HG02870 (cell line): ENCODE results near the gene ZFAND6.
"Not testable (repeated sequence)": the region's sequence is repeated elsewhere in the genome, so short reads cannot be mapped to it uniquely, and the experiment has no call there.

Experiments used
- ATAC-seq: cut with Tn5 transposase; IDR thresholded peaks from one replicate; pipeline ENCODE4 v1.9.1; 2021; ENCODE audit warnings: mild to moderate bottlenecking, moderate library complexity; ENCODE audit not compliant: unreplicated experiment

ZFAND6 gene

DNA sequence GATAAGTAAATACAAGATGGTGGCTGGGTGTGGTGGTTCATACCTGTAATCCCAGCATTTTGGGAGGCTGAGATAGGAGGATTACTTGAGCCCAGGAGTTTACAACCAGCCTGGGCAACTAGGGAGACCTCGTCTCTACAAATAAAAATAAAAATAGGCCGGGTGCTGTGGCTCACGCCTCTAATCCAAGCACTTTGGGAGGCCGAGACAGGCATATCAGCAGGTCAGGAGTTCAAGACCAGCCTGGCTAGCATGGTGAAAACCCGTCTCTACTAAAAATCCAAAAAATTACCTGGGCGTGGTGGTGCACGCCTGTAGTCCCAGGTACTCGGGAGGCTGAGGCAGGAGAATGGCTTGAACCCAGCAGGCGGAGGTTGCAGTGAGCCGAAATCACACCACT, 14.3 kb upstream of the ZFAND6 start:
- ATAC-seq, result not testable (repeated sequence)

DNA sequence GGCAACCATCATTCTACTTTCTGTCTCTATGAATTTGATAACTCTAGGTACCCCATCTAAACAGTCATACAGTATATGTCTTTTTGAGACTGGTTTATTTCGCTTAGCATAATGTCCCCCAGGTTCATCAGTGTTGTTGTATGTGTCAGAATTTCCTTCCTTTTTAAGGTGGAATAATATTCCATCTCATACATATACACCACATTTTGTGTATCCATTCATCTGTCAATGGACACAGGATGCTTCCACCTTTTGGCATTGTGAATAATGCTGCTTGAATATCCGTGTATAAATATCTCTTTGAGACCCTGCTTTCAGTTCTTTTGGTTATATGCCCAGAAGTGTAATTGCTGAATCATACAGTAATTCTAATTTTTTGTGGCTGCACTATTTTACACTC, 10.4 kb upstream of the ZFAND6 start:
- ATAC-seq, result no peak

DNA sequence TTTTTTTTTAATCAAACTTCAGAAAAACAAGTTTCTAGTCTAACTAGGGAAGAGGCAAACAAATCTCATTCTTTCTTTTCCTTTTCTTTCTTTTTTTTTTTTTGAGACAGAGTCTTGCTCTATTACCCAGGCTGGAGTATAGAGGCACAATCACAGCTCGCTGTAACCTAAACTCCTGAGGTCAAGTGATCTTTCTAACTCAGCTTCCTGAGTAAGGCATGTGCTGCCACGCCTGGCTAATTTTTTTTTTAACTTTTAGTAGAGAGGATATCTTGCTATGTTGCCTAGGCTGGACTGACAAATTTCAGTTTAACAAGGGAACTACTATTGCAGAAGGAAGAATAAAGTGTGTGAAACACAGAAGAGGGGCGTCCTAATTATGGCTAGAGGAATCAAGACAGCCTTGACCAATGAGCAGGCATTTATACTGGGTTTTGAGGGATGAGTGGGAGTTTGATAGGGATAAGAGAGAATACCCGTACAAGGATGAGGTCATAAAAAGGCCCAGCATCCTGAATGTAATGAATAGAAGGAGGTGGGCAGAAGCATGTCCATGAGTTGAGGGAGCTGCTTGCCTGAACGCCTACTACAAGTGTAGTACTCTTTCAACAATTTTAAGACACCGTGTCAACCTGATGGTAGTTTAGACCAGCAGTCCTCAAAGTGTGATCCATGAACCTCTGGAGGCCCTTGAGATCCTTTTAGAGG, 6.7 kb upstream of the ZFAND6 start:
- ATAC-seq, result no peak

DNA sequence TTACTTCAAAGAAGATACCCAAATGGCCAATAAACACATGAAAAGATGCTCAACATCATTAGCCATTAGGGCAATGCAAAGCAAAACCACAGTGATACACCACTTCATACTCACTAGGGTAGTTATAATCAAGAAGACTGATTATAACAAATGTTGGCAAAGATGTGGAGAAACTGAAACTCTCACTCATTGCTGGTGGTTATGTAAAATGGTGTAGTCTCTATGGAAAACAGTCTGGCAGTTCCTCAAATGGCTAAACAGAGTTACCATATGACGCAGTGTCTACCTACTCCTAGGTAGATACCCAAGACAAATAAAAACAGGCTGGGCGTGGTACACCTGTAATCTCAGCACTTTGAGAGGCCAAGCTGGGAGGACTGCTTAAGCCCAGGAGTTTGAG, 3.5 kb upstream of the ZFAND6 start:
- ATAC-seq, result no peak

DNA sequence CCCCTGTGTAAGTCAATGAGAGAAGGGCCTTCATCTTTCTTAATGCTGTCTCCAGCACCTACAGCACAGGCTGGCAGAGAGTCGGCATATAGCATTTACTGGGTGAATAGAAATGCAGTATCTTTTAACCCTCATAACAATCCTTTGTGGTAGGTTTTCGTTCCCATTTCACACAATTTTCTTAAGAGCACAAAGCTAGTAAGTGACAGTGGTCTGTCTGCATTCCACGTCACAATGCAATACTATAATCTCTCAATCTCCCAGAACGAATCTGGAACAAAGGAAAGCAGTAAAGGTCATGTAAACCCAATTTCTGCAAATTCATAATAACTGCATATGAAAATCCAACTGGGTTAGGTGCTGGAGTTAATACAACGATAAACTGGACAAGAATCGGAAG, 1.4 kb upstream of the ZFAND6 start:
- ATAC-seq, result no peak

DNA sequence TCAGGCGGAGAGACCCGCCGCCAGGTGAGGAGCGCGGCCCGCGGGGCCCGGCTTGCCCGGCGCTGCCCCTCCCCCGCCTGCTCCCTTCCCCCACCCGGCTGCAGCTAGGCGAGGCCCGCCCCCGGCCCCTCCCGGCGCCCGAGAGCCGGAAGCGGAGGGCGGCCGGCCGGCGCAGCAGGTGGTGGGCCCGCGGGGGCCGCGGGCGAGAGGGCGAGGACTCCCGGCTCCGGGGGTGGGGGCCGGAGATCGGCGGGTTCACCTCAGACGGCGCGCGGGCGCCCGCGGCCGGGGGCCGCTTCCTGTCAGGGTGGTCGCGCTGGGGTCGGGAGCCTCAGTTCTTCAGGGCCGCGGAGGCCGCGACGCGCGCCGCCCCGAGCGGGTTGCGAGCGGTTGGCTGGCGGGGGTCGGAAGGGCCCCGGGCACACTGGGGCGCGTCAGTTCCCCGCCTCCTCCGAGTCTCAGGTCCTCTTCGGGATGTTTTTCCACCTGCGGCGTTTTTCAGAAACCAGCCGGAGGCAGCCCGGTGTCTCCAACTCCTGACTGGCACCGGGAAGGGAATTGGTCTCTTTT, 395 bp downstream of the ZFAND6 start:
- peak; percentile 33 for ATAC-seq

DNA sequence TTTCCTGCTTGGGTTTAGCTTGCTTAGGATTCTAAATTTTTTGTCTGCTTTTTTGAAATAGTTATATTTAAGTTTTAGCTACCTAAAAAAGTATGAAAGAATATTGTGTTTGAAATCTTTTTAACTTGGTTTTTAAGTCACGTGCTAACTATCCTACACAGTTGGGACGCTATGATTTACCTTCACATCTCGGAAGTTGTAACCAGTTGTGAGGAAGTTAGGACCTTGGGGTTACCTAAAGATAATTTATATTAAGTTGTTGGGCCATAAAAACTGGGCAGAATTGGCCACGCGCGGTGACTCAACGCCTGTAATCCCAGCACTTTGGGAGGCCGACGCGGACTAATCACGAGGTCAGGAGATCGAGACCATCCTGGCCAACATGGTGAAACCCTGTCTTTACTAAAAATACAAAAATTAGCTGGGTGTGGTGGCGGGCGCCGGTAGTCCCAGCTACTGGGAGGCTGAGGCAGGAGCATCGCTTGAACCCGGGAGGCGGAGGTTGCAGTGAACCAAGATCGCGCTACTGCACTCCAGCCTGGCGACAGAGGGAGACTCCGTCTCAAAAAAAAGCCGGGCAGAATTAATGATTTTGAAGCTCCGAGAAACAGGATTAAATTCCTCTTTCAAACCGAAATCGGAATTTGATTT, 1.0 kb downstream of the ZFAND6 start:
- no peak for ATAC-seq

DNA sequence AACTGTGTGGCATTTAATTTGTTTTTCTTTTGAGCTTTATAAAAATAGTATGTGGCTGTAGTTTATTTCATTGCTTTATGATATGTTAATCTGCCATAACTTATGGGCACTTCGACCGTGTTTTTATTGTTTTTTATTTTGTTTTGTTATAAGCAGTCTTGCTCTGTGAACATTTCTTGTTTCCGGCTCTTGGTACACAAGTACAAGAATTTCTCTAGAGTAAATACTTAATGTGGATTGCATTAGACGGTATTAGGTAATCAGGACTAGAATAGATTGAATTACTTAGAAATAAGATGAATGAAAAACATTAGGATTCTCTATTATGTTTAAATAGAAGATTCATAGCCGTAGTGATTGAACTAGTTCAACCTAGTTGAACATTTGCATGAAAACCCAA, 2.1 kb downstream of the ZFAND6 start:
- no peak for ATAC-seq

DNA sequence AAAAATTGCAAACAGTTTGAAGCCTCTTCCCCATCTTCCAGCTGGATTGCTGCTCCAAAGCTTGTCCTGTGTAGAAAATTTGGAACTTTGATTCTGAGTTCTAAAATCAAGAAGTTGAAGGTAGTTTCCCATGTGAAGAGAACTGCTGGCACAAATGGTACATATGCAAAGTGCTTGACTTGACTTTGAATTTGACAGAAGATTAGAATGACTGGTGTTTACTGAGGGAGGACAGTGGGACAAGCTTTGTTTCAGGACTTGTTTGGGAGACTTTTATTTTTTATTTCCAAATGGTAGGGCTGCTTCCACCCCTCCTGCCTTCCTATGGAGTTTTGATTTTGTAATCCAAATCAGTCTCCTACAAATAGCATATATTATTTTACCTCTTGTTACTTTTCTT, 7.4 kb downstream of the ZFAND6 start:
- no peak for ATAC-seq

DNA sequence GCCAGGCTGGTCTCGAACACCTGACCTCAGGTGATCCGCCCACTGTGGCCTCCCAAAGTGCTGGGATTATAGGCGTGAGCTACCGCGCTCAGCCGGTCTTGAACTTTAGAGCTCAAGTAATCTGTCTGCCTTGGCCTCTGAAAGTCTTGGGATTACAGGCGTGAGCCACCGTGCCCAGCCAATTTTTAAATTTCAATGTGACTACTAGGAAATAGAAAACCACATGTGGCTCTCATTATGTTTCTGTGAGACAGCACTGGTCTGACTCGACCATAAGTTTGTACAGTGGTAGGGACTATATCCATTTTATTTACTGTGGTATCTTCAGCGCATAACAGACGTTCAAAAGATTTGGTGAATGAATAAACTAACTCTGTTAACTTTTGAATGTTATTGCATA, 9.1 kb downstream of the ZFAND6 start:
- ATAC-seq, result no peak

DNA sequence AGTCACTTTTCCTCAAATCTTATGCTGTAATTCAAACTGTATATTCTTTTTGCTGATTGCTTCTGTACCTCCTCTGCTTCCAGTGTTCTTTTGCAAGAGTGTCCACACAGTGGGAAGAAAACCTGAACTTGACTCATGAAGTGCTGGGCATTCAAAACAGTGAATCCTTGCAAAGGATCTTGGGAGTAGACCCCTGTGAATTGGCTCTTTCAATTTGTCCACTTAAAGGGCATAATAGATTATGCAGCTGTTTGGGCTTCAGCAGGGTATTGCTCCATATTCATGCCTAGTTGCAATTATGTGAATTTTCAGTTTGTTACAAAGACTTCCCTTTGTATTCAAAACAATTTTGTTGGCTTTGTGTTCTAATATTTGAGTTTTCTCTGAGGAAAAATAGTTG, 11.4 kb downstream of the ZFAND6 start:
- ATAC-seq, result no peak

DNA sequence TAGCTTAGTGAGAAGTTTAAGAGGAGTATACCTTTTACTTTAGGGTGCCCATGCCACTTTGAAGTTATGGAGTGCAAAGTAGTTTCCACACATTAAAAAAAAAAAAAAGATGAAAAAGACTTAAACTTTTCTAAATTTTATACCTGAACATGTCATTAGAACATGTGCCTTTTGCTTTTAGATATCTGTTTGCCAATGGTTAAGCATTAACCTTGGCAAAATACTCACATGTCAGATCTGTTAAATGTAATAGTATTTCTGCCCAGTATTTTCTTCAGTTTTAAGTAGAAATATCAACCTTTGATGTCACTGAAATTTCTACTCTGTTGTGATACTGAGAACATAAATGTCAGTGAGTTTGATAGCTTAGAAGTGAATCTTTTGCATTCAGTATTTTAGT, 12.2 kb downstream of the ZFAND6 start:
- ATAC-seq, result no peak

DNA sequence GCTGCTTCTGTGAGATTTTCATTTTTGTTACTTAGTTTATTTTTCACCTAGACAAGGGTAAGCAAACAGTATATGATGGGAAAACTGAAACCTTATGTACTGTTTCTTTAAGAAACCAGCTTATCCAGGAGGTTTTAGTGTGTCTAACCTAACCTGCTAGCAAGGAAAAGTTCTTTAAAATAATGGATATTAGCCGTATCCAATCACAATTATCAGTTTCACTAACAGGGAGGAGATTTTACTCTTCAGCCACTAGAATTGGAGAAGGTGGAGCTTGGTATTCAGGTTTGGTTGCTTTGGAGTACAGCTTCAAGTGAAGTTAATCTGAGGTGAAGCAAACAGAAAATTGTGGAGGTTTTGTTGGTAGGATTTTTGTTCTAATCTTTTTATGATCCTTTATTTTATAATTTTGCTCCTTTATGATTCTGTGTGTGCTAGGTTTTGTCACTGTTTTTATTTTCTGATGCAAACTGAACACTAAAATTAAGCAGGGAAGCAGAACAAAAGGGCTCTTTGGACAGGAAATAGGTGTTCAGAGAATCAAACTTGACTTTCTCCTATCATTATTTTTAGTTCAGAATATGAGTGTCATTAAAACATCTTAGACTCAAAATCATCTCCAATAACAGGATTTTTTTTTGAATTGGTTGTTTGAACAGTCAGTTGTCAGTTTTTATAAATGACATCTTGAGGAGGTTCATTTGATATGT, 13.0 kb downstream of the ZFAND6 start:
- ATAC-seq, result peak; percentile 77

DNA sequence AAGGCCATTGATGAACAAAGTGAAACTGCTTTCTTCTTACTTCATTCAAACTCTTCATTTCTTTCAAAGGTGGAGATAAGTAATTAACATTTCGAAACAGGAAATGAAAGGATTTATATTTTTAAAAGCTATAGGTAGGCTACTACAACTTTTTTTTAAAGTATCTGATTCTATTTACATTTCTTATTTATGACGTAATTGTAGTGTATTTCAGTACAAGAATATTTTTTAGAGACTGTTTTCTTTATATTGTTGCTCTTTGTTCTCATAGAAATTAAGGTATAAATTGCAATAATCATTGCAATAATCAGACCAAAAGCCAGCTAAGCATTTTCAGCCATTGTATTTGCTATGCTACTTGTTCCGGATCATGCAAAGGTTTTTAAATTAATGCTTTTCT, 13.7 kb downstream of the ZFAND6 start:
- ATAC-seq, result no peak

DNA sequence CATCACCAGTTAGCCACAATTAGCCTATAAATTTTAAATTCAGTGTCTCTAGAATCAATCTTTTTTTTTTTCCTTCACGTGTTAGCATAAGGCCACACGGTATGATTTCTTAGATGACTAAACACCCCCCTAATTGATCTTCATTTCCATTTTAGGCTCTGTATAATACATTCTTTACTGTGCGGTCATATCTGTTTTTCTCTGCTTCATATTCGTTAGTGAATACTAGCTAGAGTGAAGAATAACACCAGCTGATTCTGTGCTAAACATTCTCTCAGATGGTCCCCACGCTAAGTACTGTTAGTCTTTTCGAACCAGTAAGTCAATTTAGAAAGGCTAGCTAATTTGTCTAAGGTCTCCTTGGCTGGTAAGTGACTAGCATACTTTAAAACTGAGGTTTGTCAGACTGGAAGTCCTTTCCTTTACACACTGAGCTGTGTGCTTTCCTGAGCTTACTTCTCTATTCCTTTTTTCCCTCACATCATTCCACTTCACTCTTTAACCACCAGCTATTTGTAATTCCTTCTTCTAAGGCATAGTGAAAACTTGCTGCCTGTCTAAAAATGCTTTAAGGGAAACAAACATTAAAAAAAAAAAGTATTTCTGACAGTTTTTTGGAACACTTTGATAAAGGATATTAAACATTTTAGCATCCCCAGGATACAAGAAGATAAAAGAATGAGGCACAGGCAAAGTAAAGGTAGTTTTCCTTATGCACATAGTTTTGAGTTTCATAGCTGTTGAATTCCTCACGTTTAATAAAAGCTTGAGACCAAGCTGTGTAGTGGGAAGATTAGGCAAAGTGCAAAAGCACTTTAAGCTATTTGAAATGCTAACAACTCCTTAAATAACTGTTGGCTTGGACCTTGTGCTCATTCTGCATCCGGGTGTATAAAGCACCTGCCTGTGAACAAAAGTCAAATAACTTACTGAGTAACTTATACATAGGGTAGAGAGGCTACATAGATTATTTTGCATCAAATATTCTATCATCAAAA, 17.1 kb downstream of the ZFAND6 start:
- ATAC-seq, result no peak

DNA sequence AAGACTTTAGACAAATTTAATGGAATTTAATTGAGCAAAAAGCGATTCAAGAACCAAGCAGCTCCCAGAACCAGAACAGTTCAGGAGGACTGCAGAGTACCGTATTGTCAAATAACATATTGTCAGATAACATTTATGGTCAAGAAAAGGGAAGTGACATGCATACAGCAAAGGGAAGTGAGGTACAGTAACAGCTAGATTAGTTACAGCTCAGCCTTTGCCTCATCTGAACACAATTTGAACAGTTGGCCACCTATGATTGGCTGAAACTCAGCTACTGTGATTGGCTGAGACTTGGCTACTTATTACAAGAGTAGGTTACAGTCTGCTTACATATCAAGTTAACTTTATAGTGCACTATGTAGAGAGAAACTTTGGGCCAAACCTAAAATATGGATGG, 21.9 kb downstream of the ZFAND6 start:
- ATAC-seq, result peak; percentile 44

DNA sequence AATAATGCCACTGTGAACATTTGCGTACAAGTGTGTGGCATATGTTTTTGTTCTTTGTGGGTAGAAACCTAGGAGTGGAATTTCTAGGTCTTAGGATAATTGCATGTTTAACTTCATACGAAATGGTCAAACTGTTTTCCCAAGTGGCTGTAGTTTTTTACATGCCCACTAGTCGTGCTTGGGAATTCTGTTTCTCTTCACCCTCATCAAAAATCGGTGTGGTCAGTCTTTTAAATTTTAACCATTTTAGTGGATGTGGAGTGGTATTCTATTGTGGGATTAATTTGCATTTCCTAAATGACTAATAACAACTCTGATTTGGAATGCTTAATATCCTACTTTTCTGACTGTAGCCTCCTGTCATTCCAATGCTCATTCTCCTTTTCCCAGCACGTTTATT, 27.6 kb downstream of the ZFAND6 start:
- no peak for ATAC-seq

DNA sequence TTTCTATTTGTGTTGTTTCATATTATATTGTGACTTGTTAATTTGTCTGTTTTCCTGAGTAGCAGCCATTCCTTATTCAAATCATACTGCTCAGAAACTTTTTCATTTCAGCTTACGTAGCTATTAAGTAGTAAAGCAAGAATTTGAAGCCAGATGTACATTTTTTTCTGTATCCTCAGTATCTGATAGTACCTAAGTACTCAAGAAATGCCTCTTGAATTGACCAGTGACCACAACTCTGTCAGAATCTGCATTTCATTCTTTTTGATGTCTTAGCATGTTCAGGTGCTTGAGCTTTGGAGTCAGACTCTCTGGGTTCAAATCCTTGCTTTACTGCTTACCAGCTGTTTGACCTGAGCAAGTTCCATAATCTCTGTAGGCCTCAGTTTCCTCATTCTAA, 30.6 kb downstream of the ZFAND6 start:
- no peak for ATAC-seq

DNA sequence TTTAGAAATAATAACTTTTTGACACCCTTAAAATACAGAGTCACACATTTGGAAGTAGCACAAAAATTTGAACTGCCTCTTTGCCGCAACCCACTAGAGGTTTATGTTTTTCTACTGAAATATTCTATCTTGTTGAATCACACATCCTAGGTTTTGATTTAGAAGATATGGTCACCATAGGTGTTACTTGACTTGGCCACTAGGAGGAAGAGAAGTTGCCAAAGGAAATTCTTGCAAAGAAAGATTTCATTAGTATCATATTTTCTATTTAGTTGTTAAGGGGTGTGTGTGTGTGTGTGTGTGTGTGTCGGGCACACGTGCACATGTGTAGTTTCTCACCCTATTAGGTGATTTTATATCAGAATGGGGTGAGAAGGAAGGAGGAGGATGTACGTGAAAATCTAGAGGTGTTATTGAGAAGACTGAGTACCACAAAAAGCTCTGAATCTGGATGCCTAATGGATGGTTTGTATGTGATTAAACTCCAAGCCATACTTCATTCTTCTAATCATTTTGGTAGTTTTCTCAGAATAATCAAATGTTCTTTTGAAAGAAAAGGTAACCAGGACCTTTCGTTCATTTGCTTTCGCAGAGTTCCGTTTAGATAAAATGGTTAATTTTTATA, 31.5 kb downstream of the ZFAND6 start:
- ATAC-seq, result no peak

DNA sequence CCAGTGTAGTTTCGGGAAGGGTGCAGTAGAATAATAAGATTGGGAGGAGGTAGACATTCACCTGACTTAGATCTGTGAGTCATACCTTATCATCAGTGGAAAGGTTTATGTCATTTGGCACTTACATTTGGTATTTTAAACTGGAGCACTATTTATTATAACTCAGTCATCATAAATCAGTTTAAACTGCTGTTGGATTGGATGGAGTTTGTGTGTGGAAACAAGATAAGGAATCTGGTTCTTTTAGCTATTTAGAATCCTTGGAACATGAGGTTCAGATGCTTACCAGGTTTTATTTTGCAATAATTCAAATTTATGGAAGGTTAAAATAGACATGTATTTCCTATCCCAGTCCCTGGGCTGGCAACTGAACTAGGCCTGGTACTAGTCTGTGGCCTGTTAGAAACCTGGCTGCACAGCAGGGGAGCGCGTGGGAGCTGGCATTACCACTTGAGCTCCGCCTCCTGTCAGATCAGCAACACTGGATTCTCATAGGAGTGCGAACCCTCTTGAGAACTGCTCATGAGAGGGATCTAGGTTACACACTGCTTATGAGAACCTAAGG, 34.5 kb downstream of the ZFAND6 start:
- ATAC-seq, result no peak
